H1 (cell line): ENCODE results near the gene IRX4. TPM values are rescaled to one million over a fixed set of nuclear protein-coding genes. Genes with fewer than 3 reads are reported as not detected.

Experiments
- CTCF ChIA-PET: fragments of 300-600 bp; sonication (Branson Sonifier 250); formaldehyde crosslinking; loops from one replicate; lab custom pipeline; 2021; ENCODE audit not compliant: partially characterized antibody; lab: Charles Lee
- POLR2A ChIA-PET: fragments of 300-600 bp; sonication (Branson Sonifier 250); formaldehyde crosslinking; loops from one replicate; lab custom pipeline; 2021; ENCODE audit warnings: inconsistent platforms; ENCODE audit not compliant: partially characterized antibody; lab: Charles Lee
- DNase-seq, 2 experiments: peaks; one replicate each; pipeline versions ENCODE4 v3.0.0 to v3.0.0-alpha.2; 2010 to 2022; ENCODE audit warnings: low spot score in 2 of 2, low read depth in 1 of 2, mixed read lengths in 1 of 2
- FAIRE-seq: peaks from 2 replicates; lab custom pipeline; 2011; peaks lifted over from hg19 to GRCh38; lab: Jason Lieb, UNC
- H2AFZ ChIP-seq: 2 replicates; pipeline ENCODE4 v1.8.1; 2012; ENCODE audit warnings: low read length, inconsistent platforms
- H2AK5ac ChIP-seq: 2 replicates; pipeline ENCODE4 v1.6.1; 2013; ENCODE audit warnings: low read depth, low read length
- H2BK120ac ChIP-seq: replicated peaks from 2 replicates; pipeline ENCODE3; 2013; ENCODE audit warnings: low read depth, low read length, inconsistent platforms
- H2BK12ac ChIP-seq: 2 replicates; pipeline ENCODE4 v1.6.1; 2013; ENCODE audit warnings: low read depth, low read length
- H2BK15ac ChIP-seq: 2 replicates; pipeline ENCODE4 v1.6.1; 2013; ENCODE audit warnings: low read length
- H2BK20ac ChIP-seq: 2 replicates; pipeline ENCODE4 v1.6.1; 2013; ENCODE audit warnings: low read length
- H2BK5ac ChIP-seq: 2 replicates; pipeline ENCODE4 v1.6.1; 2013; ENCODE audit warnings: low read depth, low read length
- H3K14ac ChIP-seq: 2 replicates; pipeline ENCODE4 v1.6.1; 2013; ENCODE audit warnings: inconsistent platforms; ENCODE audit not compliant: insufficient read length
- H3K18ac ChIP-seq: 2 replicates; pipeline ENCODE4 v1.6.1; 2013; ENCODE audit warnings: low read length; ENCODE audit errors: extremely low read depth
- H3K23ac ChIP-seq: 2 replicates; pipeline ENCODE4 v1.6.1; 2013; ENCODE audit warnings: inconsistent platforms; ENCODE audit not compliant: insufficient read length
- H3K23me2 ChIP-seq: 2 replicates; pipeline ENCODE4 v1.6.1; 2013; ENCODE audit warnings: low read depth, low read length
- H3K27ac ChIP-seq: 2 replicates; pipeline ENCODE4 v1.6.1; 2011; ENCODE audit warnings: low read depth, low read length, inconsistent platforms
- H3K27me3 ChIP-seq, 4 experiments: replicated peaks in 1 of 4; 1 replicate in 1 of 4; 2 replicates in 3 of 4; pipeline versions ENCODE4 v1.6.1 to v1.8.1; 2011 to 2013; ENCODE audit warnings: low read length in 3 of 4, mild to moderate bottlenecking in 3 of 4, inconsistent platforms in 2 of 4, mixed read lengths in 2 of 4, moderate library complexity in 1 of 4; ENCODE audit not compliant: control insufficient read depth in 3 of 4, insufficient read depth in 3 of 4; ENCODE audit errors: extremely low read depth in 1 of 4
- H3K36me3 ChIP-seq, 4 experiments: 2 replicates each; pipeline versions ENCODE4 v1.6.1 to v1.8.1; 2011 to 2013; ENCODE audit warnings: mild to moderate bottlenecking in 4 of 4, low read length in 3 of 4, moderate library complexity in 2 of 4, control low read depth in 1 of 4, inconsistent platforms in 1 of 4; ENCODE audit not compliant: insufficient read depth in 4 of 4, control insufficient read depth in 2 of 4
- H3K4ac ChIP-seq: replicated peaks from 2 replicates; pipeline ENCODE3; 2013; ENCODE audit warnings: low read length, low read depth, mixed read lengths, inconsistent platforms; ENCODE audit not compliant: insufficient read length
- H3K4me1 ChIP-seq, 4 experiments: replicated peaks in 1 of 4; 1 replicate in 1 of 4; 2 replicates in 3 of 4; pipeline versions ENCODE4 v1.6.1 to v1.8.1; 2011 to 2013; ENCODE audit warnings: low read length in 3 of 4, inconsistent platforms in 2 of 4, mixed read lengths in 1 of 4; ENCODE audit not compliant: insufficient read depth in 4 of 4, control insufficient read depth in 3 of 4
- H3K4me2 ChIP-seq, 2 experiments: 2 replicates each; pipeline versions ENCODE4 v1.6.1 to v1.8.1; 2011 to 2013; ENCODE audit warnings: low read depth in 2 of 2, low read length in 2 of 2, control low read depth in 1 of 2, inconsistent platforms in 1 of 2, mild to moderate bottlenecking in 1 of 2; ENCODE audit not compliant: insufficient read depth in 1 of 2
- H3K4me3 ChIP-seq, 4 experiments: fragments of 200-600, 300-600 bp in 1 of 4; sonication (generic), shearing (Covaris generic), sonication (Bioruptor Twin) in 1 of 4; 2 replicates each; pipeline versions ENCODE4 v1.5.1 to v1.8.1; 2011 to 2016; ENCODE audit warnings: low read length in 4 of 4, low read depth in 3 of 4, control low read depth in 2 of 4, inconsistent platforms in 2 of 4, mild to moderate bottlenecking in 2 of 4, mixed read lengths in 1 of 4, moderate library complexity in 1 of 4; ENCODE audit not compliant: insufficient read depth in 2 of 4; ENCODE audit errors: extremely low read depth in 1 of 4
- H3K56ac ChIP-seq: replicated peaks from 2 replicates; pipeline ENCODE3; 2013; ENCODE audit warnings: low read depth, mild to moderate bottlenecking, mixed read lengths, low read length, inconsistent platforms; ENCODE audit not compliant: insufficient read length
- H3K79me1 ChIP-seq: 2 replicates; pipeline ENCODE4 v1.6.1; 2013; ENCODE audit warnings: low read depth, low read length, control low read depth
- H3K79me2 ChIP-seq, 2 experiments: 2 replicates each; pipeline versions ENCODE4 v1.6.1 to v1.8.1; 2012 to 2013; ENCODE audit warnings: low read length in 2 of 2, mild to moderate bottlenecking in 2 of 2, inconsistent platforms in 1 of 2; ENCODE audit not compliant: insufficient read depth in 2 of 2, control insufficient read depth in 1 of 2
- H3K9ac ChIP-seq, 4 experiments: replicated peaks in 1 of 4; 1 replicate in 1 of 4; 2 replicates in 3 of 4; pipeline versions ENCODE4 v1.6.1 to v1.8.1; 2011 to 2013; ENCODE audit warnings: low read depth in 3 of 4, low read length in 3 of 4, control low read depth in 2 of 4, mild to moderate bottlenecking in 2 of 4, moderate library complexity in 2 of 4, inconsistent platforms in 1 of 4; ENCODE audit errors: extremely low read depth in 1 of 4
- H3K9me3 ChIP-seq, 2 experiments: 2 replicates each; pipeline versions ENCODE4 v1.6.1 to v1.8.1; 2012 to 2013; ENCODE audit warnings: mild to moderate bottlenecking in 2 of 2, moderate library complexity in 2 of 2, control low read depth in 1 of 2, inconsistent platforms in 1 of 2, low read depth in 1 of 2, low read length in 1 of 2, mixed read lengths in 1 of 2; ENCODE audit not compliant: insufficient read depth in 2 of 2
- H4K20me1 ChIP-seq, 2 experiments: replicated peaks in 1 of 2; 2 replicates each; pipeline versions ENCODE3 to v1.8.1; 2011 to 2013; ENCODE audit warnings: inconsistent platforms in 2 of 2, low read length in 2 of 2, mild to moderate bottlenecking in 1 of 2; ENCODE audit not compliant: insufficient read depth in 2 of 2, control insufficient read depth in 1 of 2
- H4K5ac ChIP-seq: 2 replicates; pipeline ENCODE4 v1.6.1; 2013; ENCODE audit warnings: low read length, low read depth, mixed read lengths, inconsistent platforms; ENCODE audit not compliant: insufficient read length
- H4K8ac ChIP-seq: 2 replicates; pipeline ENCODE4 v1.8.0; 2013; ENCODE audit warnings: mild to moderate bottlenecking, moderate library complexity, low read length, inconsistent platforms; ENCODE audit not compliant: insufficient read depth; ENCODE audit errors: extremely low read depth
- H4K91ac ChIP-seq: replicated peaks from 2 replicates; pipeline ENCODE3; 2013; ENCODE audit warnings: low read length, mixed read lengths, inconsistent platforms; ENCODE audit not compliant: insufficient read length
- BACH1 ChIP-seq: IDR thresholded peaks from 2 replicates; pipeline ENCODE4 v1.6.1; 2012; ENCODE audit warnings: low read length, improper control_type of control experiment
- EGR1 ChIP-seq: IDR thresholded peaks from 2 replicates; pipeline ENCODE4 v1.6.1; 2011; ENCODE audit warnings: low read depth, low read length, borderline replicate concordance
- RBBP5 ChIP-seq: IDR thresholded peaks from 2 replicates; pipeline ENCODE4 v1.7.1; 2012; ENCODE audit warnings: low read depth, mild to moderate bottlenecking, inconsistent platforms, low read length, moderate library complexity, borderline replicate concordance
- SIRT6 ChIP-seq: IDR thresholded peaks from one replicate; pipeline ENCODE4 v1.7.1; 2012; ENCODE audit warnings: low read length, inconsistent platforms
- TEAD4 ChIP-seq: IDR thresholded peaks from 2 replicates; pipeline ENCODE4 v1.6.1; 2012; ENCODE audit warnings: low read depth, low read length, inconsistent platforms, mixed read lengths
- WGBS, 2 experiments: shearing (Covaris generic) in 1 of 2; methylation state at CpG; one replicate each; pipeline versions ENCODE4 v1.1.6 to v1.1.7; 2013 to 2015; ENCODE audit warnings: low lambda C conversion rate in 2 of 2, mixed read lengths in 2 of 2, inconsistent platforms in 1 of 2, low coverage in 1 of 2, missing lambda C conversion rate in 1 of 2; ENCODE audit not compliant: insufficient replicate concordance in 2 of 2, insufficient coverage in 1 of 2, insufficient read length in 1 of 2; ENCODE audit errors: extremely low coverage in 1 of 2, missing lambda C conversion rate in 1 of 2; 5-methylcytosine and 5-hydroxymethylcytosine counted together
- polyA plus RNA-seq, 7 experiments: library from polyadenylated mRNA; depleted of rRNA in 3 of 7; stranded (reverse) in 5 of 7; unstranded in 2 of 7; fragments of >200 nt in 5 of 7; fragments of 200-250 nt in 2 of 7; gene quantifications; 1 replicate in 5 of 7; 2 replicates in 1 of 7; 4 replicates in 1 of 7; pipeline versions ENCODE4 v1.2.1 to v1.2.3, GENCODE V29; 2011 to 2013; ENCODE audit warnings: missing spikeins in 2 of 7, mixed read lengths in 2 of 7
- total RNA-seq: library from RNA; stranded (reverse); fragmentation: NEBNext Ultra II Directional; extraction: Animal tissue kit (Norgen Biotek cat#: 25700); gene quantifications from 2 replicates; pipeline ENCODE4 v1.2.1, GENCODE V29; 2021

The IRX4 gene
- total and polyA plus RNA-seq, 2 of the 8 experiments (the other 6 are each of a cell fraction or from before 2014, with no cell fraction given), result 0.45 to 1.2 TPM

DNA sequence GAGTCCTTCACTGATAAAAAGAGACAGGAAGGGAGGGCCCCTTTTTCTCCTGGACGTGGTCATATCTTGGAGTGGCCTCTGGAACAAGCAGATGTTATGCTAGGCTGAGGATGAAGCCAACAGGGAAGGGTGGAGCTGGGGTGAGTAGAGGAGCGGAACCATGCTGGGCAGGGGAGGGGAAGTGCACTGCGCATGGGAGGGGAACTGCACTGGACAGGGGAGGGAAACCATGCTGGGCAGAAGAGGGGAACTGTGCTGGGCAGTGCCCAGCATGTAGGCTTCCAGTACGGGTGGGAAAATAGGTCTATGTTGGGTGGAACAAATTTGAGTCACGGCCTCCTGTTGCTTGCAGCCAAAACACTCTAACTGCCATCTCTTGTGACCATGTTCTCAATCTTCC is 19.3 kb upstream of the IRX4 start:
- no peak overlapping the region for H2BK20ac ChIP-seq
- no peaks in the 10 kb centered on the region for H3K79me1 ChIP-seq
- no peak overlapping the region for H3K4me3 ChIP-seq
- DNase-seq, result no peak
- H2BK12ac ChIP-seq, result no peak overlapping the region
- H3K14ac ChIP-seq, result no peak overlapping the region
- no peaks in the 10 kb centered on the region for H3K79me2 ChIP-seq
- no peak overlapping the region for H2AK5ac ChIP-seq
- no peak overlapping the region for H3K4ac ChIP-seq
- no peak overlapping the region for H4K8ac ChIP-seq
- H3K36me3 ChIP-seq, result no peaks in the 10 kb centered on the region
- H2BK5ac ChIP-seq, result no peak overlapping the region
- H2AFZ ChIP-seq, result no peak overlapping the region
- H2BK15ac ChIP-seq, result no peak overlapping the region
- no peak overlapping the region for H2BK120ac ChIP-seq
- TF ChIP-seq TEAD4 (no peak), EGR1 (no peak), BACH1 (no peak), SIRT6 (no peak), RBBP5 (no peak)
- H3K9me3 ChIP-seq, result peaks cover 0 to 2% of the 10 kb centered on the region in 2 experiments; a peak in 1 of 4 replicates
- H3K9ac ChIP-seq, result no peak overlapping the region
- no peak overlapping the region for H3K4me2 ChIP-seq
- H3K56ac ChIP-seq, result no peak overlapping the region
- H3K27me3 ChIP-seq, result no peaks in the 10 kb centered on the region
- no peak overlapping the region for H3K23ac ChIP-seq
- no peak for FAIRE-seq
- no peak overlapping the region for H3K18ac ChIP-seq
- no peaks in the 10 kb centered on the region for H3K4me1 ChIP-seq
- CTCF ChIA-PET, result interaction anchor here (1.2 to 1.4 kb wide), 3 partner anchors 13 to 93 kb away, joined by 3 read pairs; no protein-coding TSS in a partner anchor
- POLR2A ChIA-PET, result no interaction called here
- no peak overlapping the region for H4K5ac ChIP-seq
- no peaks in the 10 kb centered on the region for H3K23me2 ChIP-seq
- H4K20me1 ChIP-seq, result no peaks in the 10 kb centered on the region
- H3K27ac ChIP-seq, result no peak overlapping the region
- WGBS, 2 experiments, result 89% methylated on average over 5 of the region's 5 CpGs; no CpG with 5 or more reads in 1 of the 2 experiments
- H4K91ac ChIP-seq, result no peak overlapping the region
